B cell (primary cell): ENCODE results near the gene RTKN. TPM values are rescaled to one million over a fixed set of nuclear protein-coding genes. Genes with fewer than 3 reads are reported as not detected.
A peak's percentile ranks its signal among the peaks of the same experiment; 100 is the strongest.

ENCODE experiments used
- ATAC-seq: fragments of 200-7000 bp; cut with Tn5 transposase; one replicate; pipeline ENCODE4 v1.10.0; 2021; ENCODE audit warnings: low read depth, mild to moderate bottlenecking, moderate number of reproducible peaks, moderate library complexity
- CTCF ChIA-PET: fragments of 350-600 bp; sonication (Branson Sonifier 250); formaldehyde crosslinking; loops from one replicate; lab custom pipeline; 2021; ENCODE audit warnings: antibody characterized with exemption, inconsistent platforms; lab: Charles Lee
- POLR2A ChIA-PET: fragments of 350-600 bp; sonication (Branson Sonifier 250); formaldehyde crosslinking; loops from one replicate; lab custom pipeline; 2021; ENCODE audit warnings: antibody characterized with exemption; lab: Charles Lee
- DNase-seq: peaks from one replicate; pipeline ENCODE4 v3.0.0; 2013
- H2AFZ ChIP-seq: 2 replicates; pipeline ENCODE4 v1.6.1; 2012; ENCODE audit warnings: mild to moderate bottlenecking, low read depth, low read length; ENCODE audit not compliant: insufficient read depth, poor library complexity, severe bottlenecking
- H3K27ac ChIP-seq, 2 donors: 1 replicate in 1 of 2; 2 replicates in 1 of 2; pipeline ENCODE4 v1.5.1; 2012 to 2013; ENCODE audit warnings: low read length in 2 of 2, mild to moderate bottlenecking in 2 of 2, moderate library complexity in 1 of 2
- H3K27me3 ChIP-seq, 4 experiments: fragments of 200-600 bp in 1 of 4; sonication (generic) in 1 of 4; replicated peaks in 1 of 4; 1 replicate in 2 of 4; 2 replicates in 2 of 4; pipeline versions ENCODE4 v1.6.1 to v1.7.0; 2013 to 2016; ENCODE audit warnings: low read length in 3 of 4, mild to moderate bottlenecking in 2 of 4, mixed read lengths in 1 of 4, moderate library complexity in 1 of 4; ENCODE audit not compliant: insufficient read depth in 4 of 4, control insufficient read depth in 3 of 4; ENCODE audit errors: control extremely low read depth in 1 of 4
- H3K36me3 ChIP-seq, 2 experiments: replicated peaks in 1 of 2; 1 replicate in 1 of 2; 2 replicates in 1 of 2; pipeline versions ENCODE4 v1.6.1 to v1.7.1; 2013; ENCODE audit warnings: low read length in 1 of 2; ENCODE audit not compliant: insufficient read depth in 2 of 2, control insufficient read depth in 1 of 2; ENCODE audit errors: control extremely low read depth in 1 of 2, extremely low read depth in 1 of 2
- H3K4me1 ChIP-seq, 2 donors: fragments of 200-600 bp in 1 of 2; sonication (generic) in 1 of 2; 1 replicate in 1 of 2; 2 replicates in 1 of 2; pipeline versions ENCODE4 v1.5.1 to v1.6.1; 2013 to 2017; ENCODE audit warnings: low read length in 2 of 2; ENCODE audit not compliant: control insufficient read depth in 2 of 2, insufficient read depth in 2 of 2
- H3K4me2 ChIP-seq: replicated peaks from 2 replicates; pipeline ENCODE3; 2012; ENCODE audit warnings: mild to moderate bottlenecking, low read depth, low read length; ENCODE audit not compliant: poor library complexity, severe bottlenecking
- H3K4me3 ChIP-seq, 5 experiments: fragments of 200-600 bp in 1 of 5; sonication (generic) in 1 of 5; 1 replicate in 3 of 5; 2 replicates in 2 of 5; pipeline versions ENCODE4 v1.5.1 to v1.7.0; 2011 to 2016; ENCODE audit warnings: low read length in 4 of 5, mild to moderate bottlenecking in 4 of 5, low read depth in 2 of 5, control low read depth in 1 of 5, moderate library complexity in 1 of 5; ENCODE audit not compliant: insufficient read depth in 1 of 5; ENCODE audit errors: control extremely low read depth in 1 of 5, extremely low read depth in 1 of 5
- H3K79me2 ChIP-seq: fragments of 200-600 bp; sonication (generic); one replicate; pipeline ENCODE4 v1.6.0; 2016; ENCODE audit warnings: low read length; ENCODE audit not compliant: control insufficient read depth, insufficient read depth
- H3K9ac ChIP-seq: fragments of 200-600 bp; sonication (generic); 2 replicates; pipeline ENCODE4 v1.6.1; 2017; ENCODE audit warnings: mild to moderate bottlenecking, low read length, moderate library complexity
- H3K9me3 ChIP-seq, 3 donors: one replicate each; pipeline versions ENCODE4 v1.6.1 to v1.7.1; 2013; ENCODE audit warnings: low read length in 2 of 3; ENCODE audit not compliant: control insufficient read depth in 2 of 3, insufficient read depth in 1 of 3; ENCODE audit errors: control extremely low read depth in 1 of 3
- H4K20me1 ChIP-seq: 2 replicates; pipeline ENCODE4 v1.6.0; 2012; ENCODE audit warnings: mild to moderate bottlenecking, low read length; ENCODE audit not compliant: insufficient read depth, control insufficient read depth, poor library complexity, severe bottlenecking
- H3K27ac Mint-ChIP-seq: one replicate; pipeline ENCODE4 v1.8.0; 2021; ENCODE audit warnings: mixed read lengths
- H3K27me3 Mint-ChIP-seq: one replicate; pipeline ENCODE4 v1.8.0; 2021; ENCODE audit warnings: mixed read lengths
- H3K4me1 Mint-ChIP-seq: one replicate; pipeline ENCODE4 v1.8.0; 2021; ENCODE audit warnings: mixed read lengths
- H3K4me3 Mint-ChIP-seq: one replicate; pipeline ENCODE4 v1.8.0; 2021; ENCODE audit warnings: mixed read lengths
- H3K9me3 Mint-ChIP-seq: one replicate; pipeline ENCODE4 v1.8.0; 2022; ENCODE audit warnings: mixed read lengths; ENCODE audit not compliant: insufficient read depth
- CTCF ChIP-seq: fragments of 200-600 bp; IDR thresholded peaks from one replicate; pipeline ENCODE4 v1.8.0; 2022; ENCODE audit warnings: antibody characterized with exemption, mild to moderate bottlenecking
- EZH2 ChIP-seq: IDR thresholded peaks from 2 replicates; pipeline ENCODE4 v1.6.1; 2012; ENCODE audit warnings: borderline replicate concordance, low read depth, mild to moderate bottlenecking, moderate library complexity, low read length; ENCODE audit not compliant: insufficient read depth, poor library complexity, severe bottlenecking
- WGBS: methylation state at CpG from one replicate; pipeline ENCODE4 v1.1.5; 2013; ENCODE audit warnings: missing lambda C conversion rate; ENCODE audit not compliant: insufficient coverage; 5-methylcytosine and 5-hydroxymethylcytosine counted together
- intact Hi-C: fragments of 100-400 bp; cut with micrococcal nuclease; formaldehyde crosslinking; loops from one replicate; pipeline ENCODE4 v1.10.0; 2022
- polyA plus RNA-seq: library from polyadenylated mRNA; depleted of rRNA; stranded (reverse); fragments of >200 nt; gene quantifications from 2 replicates; pipeline ENCODE4 v1.2.3, GENCODE V29; 2012
- total RNA-seq, 2 donors: library from RNA; stranded (reverse); fragments of 120-200 nt in 1 of 2; gene quantifications; 1 replicate in 1 of 2; 2 replicates in 1 of 2; pipeline versions ENCODE4 v1.2.3 to v1.2.4, GENCODE V29; 2013 to 2022

RTKN gene
- total and polyA plus RNA-seq, 2 donors (not counting 1 experiment from before 2014, with no cell fraction given) = 5.1 to 10.5 TPM

- no peak for TF ChIP-seq EZH2
- TF ChIP-seq CTCF = peak; percentile 90
- peaks cover 34% of the 10 kb centered on the region for H3K4me1 Mint-ChIP-seq
These were observed 41.3 kb upstream of the RTKN start, which contains the start of the genes CCDC142 and TTC31 for GRCh38 chr2:74482801-74483674. Gene CCDC142 (minus strand): TSS chr2:74482998. CDS start chr2:74482837, 161 bp downstream. Gene TTC31 (plus strand): TSS chr2:74483081. CDS start chr2:74483096, 15 bp downstream.

More at GRCh38 chr2:74482801-74483674, 41.3 kb upstream of the RTKN start, which contains the start of the genes CCDC142 and TTC31:
- Mint-ChIP-seq H3K27ac (peak within 1 kb of the TSS; percentile 99), H3K9me3 (no peaks in the 10 kb centered on the region), H3K27me3 (no peaks in the 10 kb centered on the region), H3K4me3 (peak within 1 kb of the TSS; percentile 100)
- peak within 1 kb of the TSS; percentile 91 for H3K9ac ChIP-seq
- intact Hi-C loops = loop anchor here (1.0 to 2.0 kb wide), 8 partner anchors 11 to 91 kb away; partner anchors contain the start of genes AUP1, C2orf81, DOK1 and HTRA2
- H3K4me3 ChIP-seq = peak within 1 kb of the TSS; percentile 74 to 96 (median 88)
- H4K20me1 ChIP-seq = peaks cover 48% of the 10 kb centered on the region
- ChIA-PET CTCF (interaction anchor here (0.7 to 7.1 kb wide), 30 partner anchors 9 to 1082 kb away, joined by 3 to 149 read pairs (median 4); partner anchors contain the start of genes AUP1, DQX1, HTRA2 and INO80B), POLR2A (interaction anchor here (0.8 to 3.8 kb wide), 11 partner anchors 10 to 171 kb away, joined by 3 to 56 read pairs (median 4); partner anchors contain the start of genes AUP1, DQX1, HTRA2 and INO80B)
- WGBS = 1% methylated on average over 50 of the region's 50 CpGs
- H3K4me1 ChIP-seq = peaks cover 21 to 29% of the 10 kb centered on the region in 2 donors
- H3K79me2 ChIP-seq = peaks cover 71% of the 10 kb centered on the region
- DNase-seq (peak; percentile 97), ATAC-seq (peak; percentile 90)
- H3K4me2 ChIP-seq = peak within 1 kb of the TSS; percentile 90
- peak within 1 kb of the TSS; percentile 71 to 84 for H3K27ac ChIP-seq
- peak within 1 kb of the TSS; percentile 100 for H2AFZ ChIP-seq
- no peaks in the 10 kb centered on the region for H3K9me3 ChIP-seq
- H3K36me3 ChIP-seq = peaks cover 0 to 29% of the 10 kb centered on the region in 2 experiments
- H3K27me3 ChIP-seq = no peaks in the 10 kb centered on the region
